GM18511 (cell line): ENCODE results near the gene KLF18.
"Not testable (repeated sequence)": the region's sequence is repeated elsewhere in the genome, so short reads cannot be mapped to it uniquely, and the experiment has no call there.

Experiments used
- ATAC-seq: cut with Tn5 transposase; IDR thresholded peaks from one replicate; pipeline ENCODE4 v1.9.1; 2021; ENCODE audit warnings: mild to moderate bottlenecking, moderate library complexity; ENCODE audit not compliant: unreplicated experiment

KLF18 gene

GRCh38 chr1:44141531-44141930 is at the start of gene KLF18:
Gene KLF18, minus strand, starts transcription at chr1:44141631. Its CDS starts 0 bp downstream, at chr1:44141631.
- ATAC-seq: no peak

- ATAC-seq: no peak
Observed at GRCh38 chr1:44174630-44175029, 33.2 kb upstream of the KLF18 start.

- ATAC-seq: no peak
Observed at GRCh38 chr1:44170281-44170823, 28.9 kb upstream of the KLF18 start.

- ATAC-seq: no peak
Observed at GRCh38 chr1:44168520-44169098, 27.2 kb upstream of the KLF18 start.

- ATAC-seq: no peak
Observed at GRCh38 chr1:44161546-44161945, 20.1 kb upstream of the KLF18 start.

- ATAC-seq: no peak
Observed at GRCh38 chr1:44158871-44159270, 17.4 kb upstream of the KLF18 start.

- ATAC-seq: no peak
Observed at GRCh38 chr1:44157903-44158302, 16.5 kb upstream of the KLF18 start.

GRCh38 chr1:44154049-44154448 is 12.6 kb upstream of the KLF18 start:
- no peak for ATAC-seq

- no peak for ATAC-seq
Observed at GRCh38 chr1:44152692-44153091, 11.3 kb upstream of the KLF18 start.

GRCh38 chr1:44151808-44152207 is 10.4 kb upstream of the KLF18 start:
- no peak for ATAC-seq

- ATAC-seq: no peak
Observed at GRCh38 chr1:44151332-44151731, 9.9 kb upstream of the KLF18 start.

GRCh38 chr1:44147582-44147981 is 6.2 kb upstream of the KLF18 start:
- no peak for ATAC-seq

GRCh38 chr1:44146536-44147361 is 5.3 kb upstream of the KLF18 start:
- no peak for ATAC-seq

- no peak for ATAC-seq
Observed at GRCh38 chr1:44144962-44145756, 3.7 kb upstream of the KLF18 start.

GRCh38 chr1:44139565-44139964 is 1.9 kb downstream of the KLF18 start:
- ATAC-seq: not testable (repeated sequence)

GRCh38 chr1:44138239-44138638 is 3.2 kb downstream of the KLF18 start:
- no peak for ATAC-seq

- no peak for ATAC-seq
Observed at GRCh38 chr1:44135886-44136285, 5.5 kb downstream of the KLF18 start.

- ATAC-seq: no peak
Observed at GRCh38 chr1:44134071-44134920, 7.1 kb downstream of the KLF18 start.

- ATAC-seq: no peak
Observed at GRCh38 chr1:44131411-44131810, 10.0 kb downstream of the KLF18 start.
